ENCODE measurements around the gene CCDC169.
A peak's percentile ranks its signal among the peaks of the same experiment; 100 is the strongest.

Gene CCDC169

GRCh38 chr13:36273431-36273830 lies 24.2 kb downstream of the CCDC169 start:
- POLR2A ChIA-PET: no interaction called here
- H3K9me3 ChIP-seq (ENCODE audit: control insufficient read depth, insufficient read depth, low read depth, low read length): no peaks in the 10 kb centered on the region
- no peak overlapping the region for H3K27ac ChIP-seq (ENCODE audit: extremely low read depth, low read depth, low read length)
- TF ChIP-seq ZNF654 (tag by site-specific recombination; IDR thresholded peaks at IDR 0.05; ENCODE audit: low read depth) (no peak), ZNF248 (tag by site-specific recombination; IDR thresholded peaks at IDR 0.05) (no peak), ZNF558 (tag by site-specific recombination; IDR thresholded peaks at IDR 0.05) (no peak), ZNF623 (tag by site-specific recombination; IDR thresholded peaks at IDR 0.05) (no peak), ZBTB21 (tag by site-specific recombination; IDR thresholded peaks at IDR 0.05) (no peak), ZNF704 (tag by site-specific recombination; IDR thresholded peaks at IDR 0.05) (no peak), ZNF600 (tag by site-specific recombination; IDR thresholded peaks at IDR 0.05) (no peak), ZNF335 (tag by site-specific recombination; conservative IDR thresholded peaks at IDR 0.05) (no peak), ZNF362 (tag by site-specific recombination; IDR thresholded peaks at IDR 0.05) (no peak), ZNF658 (tag by site-specific recombination; IDR thresholded peaks at IDR 0.05) (no peak), TCF7L2 (IDR thresholded peaks at IDR 0.05; ENCODE audit: borderline replicate concordance, low read depth, low read length) (no peak), HOXA7 (CRISPR knock-in tag; IDR thresholded peaks at IDR 0.05; ENCODE audit: borderline replicate concordance) (no peak), ZNF423 (tag by site-specific recombination; IDR thresholded peaks at IDR 0.05) (no peak), ZNF555 (tag by site-specific recombination; conservative IDR thresholded peaks at IDR 0.05) (no peak), ZNF514 (tag by site-specific recombination; IDR thresholded peaks at IDR 0.05) (no peak), ZNF629 (tag by site-specific recombination; IDR thresholded peaks at IDR 0.05) (no peak), ZNF37A (tag by site-specific recombination; IDR thresholded peaks at IDR 0.05) (no peak), ZNF10 (tag by site-specific recombination; IDR thresholded peaks at IDR 0.05) (no peak)
- H3K36me3 ChIP-seq (ENCODE audit: control insufficient read depth in 2 of 2, insufficient read depth in 1 of 2, low read length in 2 of 2): no peaks in the 10 kb centered on the region
- CTCF ChIA-PET: interaction anchor here (0.6 to 4.4 kb wide), 6 partner anchors 18 to 726 kb away, joined by 3 to 35 read pairs (median 4); no protein-coding TSS in a partner anchor
- H3K4me3 ChIP-seq (ENCODE audit: low read depth, low read length): no peak overlapping the region
- no peaks in the 10 kb centered on the region for H3K4me1 ChIP-seq (ENCODE audit: control insufficient read depth, insufficient read depth, low read length)

- Histone ChIP-seq H3K36me3 (ENCODE audit: control insufficient read depth in 2 of 2, insufficient read depth in 1 of 2, low read length in 2 of 2) (no peaks in the 10 kb centered on the region), H3K9me3 (ENCODE audit: control insufficient read depth, insufficient read depth, low read depth, low read length) (no peaks in the 10 kb centered on the region), H3K4me1 (ENCODE audit: control insufficient read depth, insufficient read depth, low read length) (no peaks in the 10 kb centered on the region), H3K27ac (ENCODE audit: extremely low read depth, low read depth, low read length) (no peak overlapping the region), H3K4me3 (ENCODE audit: low read depth, low read length) (no peak overlapping the region)
- ChIA-PET POLR2A (no interaction called here), CTCF (interaction anchor here (0.6 kb wide), 1 partner anchor 98 kb away, joined by 3 read pairs; no protein-coding TSS in a partner anchor)
- no peak for TF ChIP-seq ZNF664 (tag by site-specific recombination; IDR thresholded peaks at IDR 0.05)
- no peak for TF ChIP-seq ZNF768 (tag by site-specific recombination; IDR thresholded peaks at IDR 0.05)
- TF ChIP-seq ZNF677 (tag by site-specific recombination; IDR thresholded peaks at IDR 0.05): no peak
- TF ChIP-seq GLIS1 (tag by site-specific recombination; IDR thresholded peaks at IDR 0.05): peak; percentile 50; the same call in 1 of the 2 replicates
- TF ChIP-seq KLF7 (tag by site-specific recombination; IDR thresholded peaks at IDR 0.05; ENCODE audit: borderline replicate concordance): no peak
Observed at GRCh38 chr13:36261976-36262375, 35.6 kb downstream of the CCDC169 start.

- TF ChIP-seq ZNF133 (tag by site-specific recombination; IDR thresholded peaks at IDR 0.05) (no peak), ZNF76 (tag by site-specific recombination; IDR thresholded peaks at IDR 0.05; ENCODE audit: borderline replicate concordance, low read depth) (no peak), ZNF24 (tag by site-specific recombination; IDR thresholded peaks at IDR 0.05) (no peak), ZNF529 (tag by site-specific recombination; IDR thresholded peaks at IDR 0.05; ENCODE audit: insufficient replicate concordance) (no peak), ZNF366 (tag by site-specific recombination; conservative IDR thresholded peaks at IDR 0.05) (no peak)
- Histone ChIP-seq H3K27ac (ENCODE audit: extremely low read depth, low read depth, low read length) (no peak overlapping the region), H3K4me1 (ENCODE audit: control insufficient read depth, insufficient read depth, low read length) (no peaks in the 10 kb centered on the region), H3K36me3 (ENCODE audit: control insufficient read depth in 2 of 2, insufficient read depth in 1 of 2, low read length in 2 of 2) (no peaks in the 10 kb centered on the region), H3K4me3 (ENCODE audit: low read depth, low read length) (no peak overlapping the region), H3K9me3 (ENCODE audit: control insufficient read depth, insufficient read depth, low read depth, low read length) (no peaks in the 10 kb centered on the region)
- CTCF ChIA-PET: no interaction called here
- POLR2A ChIA-PET: no interaction called here
Observed at GRCh38 chr13:36261011-36261410, 36.6 kb downstream of the CCDC169 start.
